ENCODE results near the gene CYB5R2. TPM values are rescaled to one million over a fixed set of nuclear protein-coding genes. Genes with fewer than 3 reads are reported as not detected.

Gene CYB5R2
- total RNA-seq, 4 donors from 2014 or later, result 0.67 to 13.2 (median 2.8) TPM

DNA sequence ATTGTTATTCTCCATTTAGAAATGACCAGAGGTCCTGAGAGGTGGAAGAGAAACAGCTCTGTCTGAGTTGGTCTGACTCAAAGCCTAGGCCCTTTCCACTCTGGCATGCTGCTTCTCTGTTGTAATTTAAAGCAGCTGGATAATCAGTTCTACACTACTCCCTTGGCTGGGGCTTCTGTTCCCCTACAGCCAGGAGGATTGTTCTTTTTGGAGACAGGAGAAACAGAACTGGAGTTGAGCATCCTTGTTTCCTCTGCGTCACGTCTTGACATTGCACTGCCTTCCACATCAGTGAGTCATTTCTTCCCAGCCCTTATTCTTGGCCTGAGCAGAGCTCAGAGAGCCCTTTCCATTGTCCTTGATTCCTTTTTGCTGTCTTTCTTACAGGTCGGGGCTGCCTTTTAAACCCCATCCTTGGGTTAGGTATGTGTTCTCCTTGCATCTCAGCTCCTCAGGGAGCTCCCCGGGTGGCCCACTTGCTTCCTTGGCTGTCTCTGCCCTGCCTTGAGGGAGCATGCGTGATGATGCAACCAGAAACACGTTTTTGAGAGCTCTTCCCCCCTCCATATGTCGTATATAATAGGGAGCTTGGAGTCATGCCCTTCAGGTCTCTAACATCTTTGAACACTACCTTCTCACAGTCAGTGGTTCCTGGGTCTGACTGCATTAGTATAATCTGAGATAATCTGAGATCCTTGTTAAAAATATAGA is 35.7 kb downstream of the CYB5R2 start:
- peak overlapping the region in 1 of 4 donors; percentile 39 for H3K27ac ChIP-seq
- peaks cover 0 to 36% (median 0%) of the 10 kb centered on the region in 4 donors for H3K4me1 ChIP-seq
- H3K9me3 ChIP-seq, result no peaks in the 10 kb centered on the region

GRCh38 chr11:7636350-7636749 is 37.0 kb downstream of the CYB5R2 start:
- Histone ChIP-seq H3K27ac (no peak overlapping the region), H3K27me3 (no peaks in the 10 kb centered on the region), H3K9me3 (no peaks in the 10 kb centered on the region), H3K4me1 (peaks cover 0 to 36% (median 0%) of the 10 kb centered on the region in 4 donors), H3K36me3 (peaks cover 0 to 66% (median 0%) of the 10 kb centered on the region in 3 donors), H3K4me3 (no peak overlapping the region)
- TF ChIP-seq, protein P1, sequence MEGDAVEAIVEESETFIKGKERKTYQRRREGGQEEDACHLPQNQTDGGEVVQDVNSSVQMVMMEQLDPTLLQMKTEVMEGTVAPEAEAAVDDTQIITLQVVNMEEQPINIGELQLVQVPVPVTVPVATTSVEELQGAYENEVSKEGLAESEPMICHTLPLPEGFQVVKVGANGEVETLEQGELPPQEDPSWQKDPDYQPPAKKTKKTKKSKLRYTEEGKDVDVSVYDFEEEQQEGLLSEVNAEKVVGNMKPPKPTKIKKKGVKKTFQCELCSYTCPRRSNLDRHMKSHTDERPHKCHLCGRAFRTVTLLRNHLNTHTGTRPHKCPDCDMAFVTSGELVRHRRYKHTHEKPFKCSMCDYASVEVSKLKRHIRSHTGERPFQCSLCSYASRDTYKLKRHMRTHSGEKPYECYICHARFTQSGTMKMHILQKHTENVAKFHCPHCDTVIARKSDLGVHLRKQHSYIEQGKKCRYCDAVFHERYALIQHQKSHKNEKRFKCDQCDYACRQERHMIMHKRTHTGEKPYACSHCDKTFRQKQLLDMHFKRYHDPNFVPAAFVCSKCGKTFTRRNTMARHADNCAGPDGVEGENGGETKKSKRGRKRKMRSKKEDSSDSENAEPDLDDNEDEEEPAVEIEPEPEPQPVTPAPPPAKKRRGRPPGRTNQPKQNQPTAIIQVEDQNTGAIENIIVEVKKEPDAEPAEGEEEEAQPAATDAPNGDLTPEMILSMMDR (IDR thresholded peaks at IDR 0.05), result no peak
- TF ChIP-seq POLR2A (IDR thresholded peaks at IDR 0.05), result no peak
- DNase-seq, result no peak

More for the DNA sequence above, 35.7 kb downstream of the CYB5R2 start:
- peaks cover 0 to 64% (median 0%) of the 10 kb centered on the region in 3 donors for H3K36me3 ChIP-seq
- no peaks in the 10 kb centered on the region for H3K27me3 ChIP-seq
- TF ChIP-seq, protein P1 (IDR thresholded peaks at IDR 0.05), result no peak
- TF ChIP-seq POLR2A (IDR thresholded peaks at IDR 0.05), result no peak
- no peak overlapping the region for H3K4me3 ChIP-seq
- DNase-seq, result no peak

GRCh38 chr11:7635708-7636107 is 37.6 kb downstream of the CYB5R2 start:
- Histone ChIP-seq H3K27me3 (no peaks in the 10 kb centered on the region), H3K27ac (no peak overlapping the region), H3K9me3 (no peaks in the 10 kb centered on the region), H3K4me3 (no peak overlapping the region), H3K36me3 (peaks cover 0 to 66% (median 0%) of the 10 kb centered on the region in 3 donors), H3K4me1 (peaks cover 0 to 36% (median 0%) of the 10 kb centered on the region in 4 donors)
- TF ChIP-seq, protein P1 (IDR thresholded peaks at IDR 0.05), result no peak
- no peak for TF ChIP-seq POLR2A (IDR thresholded peaks at IDR 0.05)
- no peak for DNase-seq

DNA sequence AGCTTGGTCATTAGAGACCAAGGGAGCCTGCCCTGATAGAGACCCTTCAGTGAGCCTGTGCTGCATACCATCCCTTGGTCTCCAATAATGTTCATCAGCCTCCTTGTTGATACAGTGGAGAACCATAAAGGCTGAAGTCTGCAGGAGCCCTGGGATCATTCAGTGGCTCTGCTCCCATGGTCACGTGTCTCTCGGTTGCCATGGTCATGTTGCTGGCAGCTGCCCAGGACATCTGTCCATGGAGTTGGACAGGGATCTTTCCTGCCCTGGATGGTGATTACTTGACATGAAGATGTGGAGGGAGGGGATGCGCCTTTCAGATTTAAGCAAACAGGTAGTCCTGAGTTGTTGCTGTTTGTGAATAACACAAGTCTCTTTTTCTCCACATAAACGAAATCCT is 38.2 kb downstream of the CYB5R2 start:
- Histone ChIP-seq H3K4me3 (no peak overlapping the region), H3K36me3 (peaks cover 0 to 72% (median 0%) of the 10 kb centered on the region in 3 donors), H3K4me1 (peaks cover 0 to 30% (median 0%) of the 10 kb centered on the region in 4 donors), H3K27ac (no peak overlapping the region), H3K27me3 (no peaks in the 10 kb centered on the region), H3K9me3 (no peaks in the 10 kb centered on the region)
- TF ChIP-seq, protein P1 (IDR thresholded peaks at IDR 0.05), result no peak
- TF ChIP-seq POLR2A (IDR thresholded peaks at IDR 0.05), result no peak
- peak in 2 of 3 donors; percentile 58 to 67 for DNase-seq

- H3K4me1 ChIP-seq, result peaks cover 0 to 12% (median 0%) of the 10 kb centered on the region in 4 donors
- no peak for DNase-seq
- no peaks in the 10 kb centered on the region for H3K9me3 ChIP-seq
- no peak overlapping the region for H3K4me3 ChIP-seq
- no peak overlapping the region for H3K27ac ChIP-seq
- no peak for TF ChIP-seq POLR2A (IDR thresholded peaks at IDR 0.05)
- TF ChIP-seq, protein P1 (IDR thresholded peaks at IDR 0.05), result no peak
- H3K27me3 ChIP-seq, result no peaks in the 10 kb centered on the region
- H3K36me3 ChIP-seq, result peaks cover 0 to 92% (median 0%) of the 10 kb centered on the region in 3 donors
These were observed 41.1 kb downstream of the CYB5R2 start for GRCh38 chr11:7632211-7632610.
